CD4-positive, alpha-beta T cell treated with Interleukin-21 for 1 hour (primary cell): Measurements from ENCODE around the gene SUSD2.
"Not testable (repeated sequence)": the region's sequence is repeated elsewhere in the genome, so short reads cannot be mapped to it uniquely, and the experiment has no call there.

Experiments
- DNase-seq: peaks from one replicate; pipeline ENCODE4 v3.0.0-alpha.2; 2020

The SUSD2 gene

DNA sequence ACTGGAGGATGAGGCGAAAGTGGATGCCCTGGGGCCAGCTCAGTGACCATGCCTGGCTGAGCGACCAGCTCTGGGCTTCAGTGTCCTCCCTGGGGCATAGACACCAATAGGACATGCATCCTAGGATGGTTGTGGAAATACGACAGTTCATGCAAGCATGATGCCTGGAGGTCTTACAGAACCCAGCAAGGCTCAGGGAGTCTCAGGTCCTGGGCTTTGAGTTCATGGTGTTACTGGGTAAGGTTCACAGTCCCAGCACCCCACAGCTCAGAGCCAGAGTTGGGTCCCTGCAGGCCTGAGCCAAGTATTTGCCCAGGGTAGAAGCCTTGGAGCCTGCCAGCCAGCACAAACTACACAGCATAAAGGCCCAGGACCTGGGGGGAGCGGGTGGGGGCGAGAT lies 4.2 kb upstream of the SUSD2 start:
- DNase-seq = no peak

DNA sequence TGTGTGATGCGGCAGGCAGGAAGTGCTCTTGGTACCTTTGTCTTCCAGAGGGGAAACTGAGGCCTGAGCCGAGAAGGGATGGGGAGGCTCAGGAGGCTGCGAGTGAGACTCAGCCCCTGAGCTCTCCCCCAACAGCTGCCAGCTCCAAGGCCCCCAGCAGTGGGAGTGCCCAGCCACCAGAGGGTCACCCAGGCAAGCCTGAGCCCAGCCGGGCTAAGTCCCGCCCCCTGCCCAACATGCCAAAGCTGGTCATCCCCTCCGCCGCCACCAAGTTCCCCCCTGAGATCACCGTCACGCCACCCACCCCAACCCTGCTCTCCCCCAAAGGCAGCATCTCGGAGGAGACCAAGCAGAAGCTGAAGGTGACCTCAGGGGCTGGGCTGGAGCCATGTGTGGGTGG lies 3.8 kb upstream of the SUSD2 start:
- no peak for DNase-seq

DNA sequence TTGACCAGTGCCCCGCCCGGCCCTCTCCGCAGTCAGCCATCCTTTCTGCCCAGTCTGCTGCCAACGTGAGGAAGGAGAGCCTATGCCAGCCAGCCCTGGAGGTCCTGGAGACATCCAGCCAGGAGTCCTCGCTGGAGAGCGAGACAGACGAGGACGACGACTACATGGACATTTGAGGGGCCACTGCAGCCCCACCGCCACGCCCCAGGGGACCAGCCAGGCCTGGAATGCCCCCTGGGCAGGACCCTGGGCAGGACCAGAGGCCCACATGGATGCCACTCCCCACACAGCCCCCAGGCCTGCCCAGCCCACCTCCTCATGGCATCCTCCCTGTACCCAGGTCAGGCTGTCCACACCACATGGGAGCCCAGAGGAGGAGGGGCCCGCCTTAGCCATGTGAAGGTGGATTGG lies 3.3 kb upstream of the SUSD2 start:
- DNase-seq = no peak

DNA sequence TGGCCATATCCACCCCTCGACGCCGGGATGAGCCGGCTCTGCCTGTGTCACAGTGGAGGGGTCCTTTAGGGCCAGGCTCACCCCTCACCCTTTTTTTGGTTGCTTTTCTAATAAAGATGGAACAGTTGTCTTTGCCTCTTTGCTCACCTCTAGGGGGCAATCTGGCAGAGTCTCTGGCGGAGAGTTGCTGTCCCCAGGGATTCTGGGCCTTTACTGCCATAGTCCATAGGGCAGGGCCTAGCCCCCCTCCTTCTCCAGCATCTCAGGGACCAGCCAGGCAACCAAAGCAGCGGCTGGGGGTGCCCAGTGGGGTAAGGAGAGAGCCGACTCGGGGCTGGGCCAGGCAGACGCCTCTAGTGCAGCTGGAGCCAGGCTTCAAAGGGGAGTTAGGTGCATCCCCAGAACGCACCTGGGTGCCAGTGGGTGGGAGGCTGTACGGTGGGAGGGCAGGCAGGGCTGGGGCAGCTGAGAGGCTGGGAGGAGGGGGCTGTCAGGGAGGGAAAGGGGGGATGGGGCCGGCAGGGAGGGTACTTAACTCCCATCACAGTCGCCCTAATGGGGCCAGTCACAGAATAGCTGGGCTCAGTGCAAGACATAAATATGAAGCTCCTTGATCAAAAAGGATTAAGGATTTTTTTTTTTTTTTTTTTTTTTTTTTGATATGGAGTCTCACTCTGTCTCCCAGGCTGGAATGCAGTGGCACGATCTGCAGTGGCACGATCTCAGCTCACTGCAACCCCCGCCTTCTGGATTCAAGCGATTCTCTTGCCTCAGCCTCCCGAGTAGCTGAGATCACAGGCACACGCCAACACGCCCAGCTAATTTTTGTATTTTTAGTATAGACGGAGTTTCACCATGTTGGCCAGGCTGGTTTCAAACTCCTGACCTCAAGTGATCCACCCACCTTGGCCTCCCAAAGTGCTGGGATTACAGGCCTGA lies 2.5 kb upstream of the SUSD2 start:
- no peak for DNase-seq

DNA sequence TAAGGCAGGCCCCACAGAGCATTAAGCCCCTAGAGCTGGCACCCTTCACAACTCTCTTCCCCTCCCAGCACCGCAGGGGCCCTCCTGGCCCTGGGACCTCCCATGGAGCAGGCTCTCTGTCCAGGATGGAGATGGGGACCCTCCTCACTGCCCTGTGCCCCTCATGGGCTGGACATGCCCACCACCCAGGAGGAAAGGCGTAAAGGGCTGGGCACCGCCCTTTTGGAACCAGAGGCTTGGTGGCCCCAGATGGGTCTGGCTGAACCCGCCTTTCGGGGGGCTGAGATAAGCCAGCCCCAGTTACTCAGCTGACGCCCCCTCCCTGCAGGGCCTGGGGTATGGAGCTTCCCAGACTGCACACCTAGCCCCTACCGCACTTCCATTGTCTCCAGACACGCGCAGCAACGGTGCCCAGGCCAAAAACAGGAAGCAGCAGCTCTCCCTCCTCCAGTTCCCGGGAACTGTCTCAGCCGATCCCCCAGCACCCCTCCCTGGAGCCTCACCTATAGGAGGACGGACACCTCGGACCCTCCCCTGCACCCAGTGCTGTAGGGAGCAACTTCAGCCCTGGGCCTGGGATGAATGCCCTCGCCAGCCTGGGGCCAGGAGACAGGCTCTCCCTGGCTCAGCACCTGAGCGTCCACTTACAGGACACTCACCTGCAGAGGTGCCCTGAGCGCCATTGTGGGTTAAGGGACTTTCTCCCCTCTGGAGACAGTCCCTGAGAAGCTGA lies 1.6 kb upstream of the SUSD2 start:
- DNase-seq = no peak

DNA sequence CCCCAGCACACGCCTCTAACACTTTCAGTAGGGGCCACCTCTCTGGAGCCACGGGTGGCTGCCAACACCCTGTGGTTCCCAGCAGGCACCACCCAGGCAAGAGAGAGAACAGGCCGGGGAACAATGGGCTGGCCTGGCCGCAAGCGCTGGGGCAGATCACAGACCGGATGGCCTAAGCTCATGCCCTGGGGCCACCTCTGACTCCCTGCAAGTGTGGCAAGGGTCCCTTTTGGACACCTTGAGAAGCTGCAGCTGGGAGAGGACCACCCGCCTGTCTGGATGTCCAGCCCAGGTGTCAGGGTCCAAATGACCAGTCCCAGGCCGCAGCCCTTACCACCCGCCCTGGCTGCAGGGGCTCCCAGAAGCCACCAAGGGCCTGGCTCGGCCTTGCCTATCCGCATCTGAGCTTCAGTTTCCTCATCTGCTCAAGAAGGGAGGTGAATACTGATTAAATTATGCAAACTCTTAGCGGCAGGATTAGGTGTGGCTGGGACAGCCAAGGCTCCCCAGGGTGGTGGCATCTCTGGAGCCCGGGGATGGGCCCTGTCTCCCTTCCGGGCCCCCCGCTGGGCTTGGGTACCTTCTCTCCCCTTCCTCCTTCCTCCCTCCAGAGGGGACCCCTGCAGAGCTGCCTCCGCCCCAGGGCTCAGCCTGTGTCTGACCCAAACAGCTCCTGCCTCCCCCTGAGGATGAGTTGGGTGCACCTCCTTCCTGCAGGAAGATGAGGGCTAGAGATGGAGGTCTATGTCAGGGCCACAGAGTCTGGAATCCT lies 785 bp upstream of the SUSD2 start:
- no peak for DNase-seq

DNA sequence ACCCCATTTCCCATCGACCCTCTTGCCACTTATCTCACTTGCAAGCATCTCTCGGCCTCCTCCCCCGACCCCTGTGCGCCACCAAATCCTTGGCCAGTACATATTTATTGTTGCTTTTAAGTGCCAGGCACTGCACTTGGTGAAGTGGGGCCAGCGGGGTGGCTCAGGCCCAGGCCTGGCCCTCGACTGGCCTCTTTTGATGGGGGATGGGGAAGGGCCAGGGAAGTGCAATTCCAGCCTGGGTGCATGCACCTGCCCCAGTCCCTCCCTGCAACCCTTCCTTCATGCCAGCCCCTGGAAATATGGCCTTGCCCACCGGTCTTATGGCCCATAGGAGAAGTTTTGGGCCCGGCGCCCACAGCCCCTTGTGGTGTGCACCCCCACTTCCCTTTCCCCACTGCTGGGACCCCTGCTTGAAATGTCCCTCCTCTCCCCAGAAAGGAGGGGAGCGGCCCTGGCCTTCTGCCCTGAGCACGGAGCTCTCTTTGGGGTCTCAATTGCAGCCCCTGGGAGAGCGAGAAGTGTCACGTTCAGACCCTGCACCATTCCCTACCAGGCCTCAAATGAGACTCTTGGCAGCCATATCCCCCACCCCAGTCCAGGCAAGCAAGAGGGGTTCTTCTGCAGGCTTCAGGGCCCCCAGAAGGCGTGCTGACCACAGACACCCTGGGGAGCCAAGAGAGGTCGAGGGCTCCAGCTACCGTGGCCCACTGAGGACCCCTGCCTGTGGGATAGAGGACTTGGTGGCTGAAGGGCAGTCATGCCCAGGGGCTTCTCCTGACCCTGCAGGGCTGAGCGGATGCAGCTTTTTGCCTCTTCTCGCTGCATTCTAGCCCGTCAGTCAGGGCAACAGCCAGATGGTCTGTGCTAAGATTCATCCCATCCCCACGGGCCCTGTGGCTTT lies 961 bp downstream of the SUSD2 start:
- DNase-seq = no peak

DNA sequence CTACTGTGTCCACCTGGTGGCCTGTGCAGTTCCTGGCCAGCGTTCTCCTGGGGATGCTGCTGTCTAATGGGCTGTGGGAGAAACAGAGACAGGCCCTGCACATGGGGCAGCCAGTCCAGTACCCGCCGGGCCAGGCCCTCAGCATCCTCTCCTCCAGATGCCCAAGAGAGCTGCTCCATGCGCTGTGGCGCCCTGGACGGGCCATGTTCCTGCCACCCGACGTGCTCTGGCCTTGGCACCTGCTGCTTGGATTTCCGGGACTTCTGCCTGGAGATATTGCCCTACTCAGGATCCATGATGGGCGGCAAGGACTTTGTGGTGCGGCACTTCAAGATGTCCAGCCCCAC lies 1.6 kb downstream of the SUSD2 start:
- not testable (repeated sequence) for DNase-seq

DNA sequence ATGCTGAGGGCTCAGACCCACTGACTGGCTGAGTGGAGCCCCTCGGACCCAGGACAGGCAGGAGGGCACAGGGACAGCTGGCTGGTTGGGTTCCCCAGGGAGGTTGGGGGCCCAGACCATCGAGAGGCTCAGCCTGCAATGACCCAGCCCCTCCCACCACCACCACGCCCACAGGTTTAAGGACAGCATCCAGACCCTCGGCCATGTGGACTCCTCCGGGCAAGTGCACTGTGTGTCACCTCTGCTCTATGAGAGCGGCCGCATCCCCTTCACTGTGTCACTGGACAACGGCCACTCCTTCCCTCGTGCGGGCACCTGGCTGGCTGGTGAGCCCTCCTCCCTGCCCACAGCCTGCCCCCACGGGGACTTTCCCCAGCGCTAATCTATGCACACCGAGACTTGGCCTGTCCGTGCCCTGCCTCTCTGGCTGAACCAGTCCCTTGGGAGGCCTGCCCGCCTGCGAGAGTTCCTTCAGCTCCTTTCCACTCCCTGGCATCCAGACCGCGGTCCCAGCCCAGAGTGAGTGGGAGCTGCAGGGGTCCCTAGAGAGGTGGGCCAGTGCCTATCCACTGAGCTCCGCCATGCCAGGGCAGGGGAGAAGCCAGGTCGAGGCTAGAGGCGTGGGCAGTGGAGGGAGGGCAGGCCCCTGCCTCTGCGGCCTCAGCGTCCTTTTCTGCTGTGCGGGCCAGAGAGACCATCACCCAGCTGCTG lies 2.2 kb downstream of the SUSD2 start:
- DNase-seq = no peak

DNA sequence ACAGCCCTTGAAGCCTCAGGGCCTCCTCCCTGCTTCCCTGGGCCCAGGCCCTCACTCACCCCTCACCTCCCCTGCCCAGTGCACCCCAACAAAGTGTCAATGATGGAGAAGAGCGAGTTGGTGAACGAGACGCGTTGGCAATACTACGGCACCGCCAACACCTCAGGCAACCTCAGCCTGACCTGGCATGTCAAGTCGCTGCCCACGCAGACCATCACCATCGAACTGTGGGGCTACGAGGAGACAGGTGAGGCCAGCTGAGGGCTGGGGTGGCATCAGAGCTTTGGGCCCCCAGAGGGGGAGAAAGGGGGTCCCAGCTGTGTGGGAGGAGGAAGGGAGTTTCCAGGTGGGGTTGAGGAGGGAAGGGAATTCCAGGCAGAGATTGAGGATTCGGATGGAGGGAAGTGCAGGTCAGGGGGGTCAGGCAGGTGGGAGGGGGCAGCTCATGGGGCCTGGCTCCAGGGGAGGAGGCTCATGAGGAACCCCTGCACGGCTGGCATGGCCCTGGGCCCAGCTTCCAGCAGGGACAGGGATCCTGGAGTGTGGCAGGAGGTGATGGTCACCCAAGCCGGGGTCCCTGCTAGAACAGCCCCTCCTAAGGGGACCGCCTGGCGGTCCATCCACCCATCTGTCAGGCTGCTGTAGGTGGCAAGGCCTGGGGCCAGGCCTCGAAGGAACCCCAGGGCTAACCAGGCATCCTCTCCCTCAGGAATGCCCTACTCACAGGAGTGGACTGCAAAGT lies 2.9 kb downstream of the SUSD2 start:
- no peak for DNase-seq

DNA sequence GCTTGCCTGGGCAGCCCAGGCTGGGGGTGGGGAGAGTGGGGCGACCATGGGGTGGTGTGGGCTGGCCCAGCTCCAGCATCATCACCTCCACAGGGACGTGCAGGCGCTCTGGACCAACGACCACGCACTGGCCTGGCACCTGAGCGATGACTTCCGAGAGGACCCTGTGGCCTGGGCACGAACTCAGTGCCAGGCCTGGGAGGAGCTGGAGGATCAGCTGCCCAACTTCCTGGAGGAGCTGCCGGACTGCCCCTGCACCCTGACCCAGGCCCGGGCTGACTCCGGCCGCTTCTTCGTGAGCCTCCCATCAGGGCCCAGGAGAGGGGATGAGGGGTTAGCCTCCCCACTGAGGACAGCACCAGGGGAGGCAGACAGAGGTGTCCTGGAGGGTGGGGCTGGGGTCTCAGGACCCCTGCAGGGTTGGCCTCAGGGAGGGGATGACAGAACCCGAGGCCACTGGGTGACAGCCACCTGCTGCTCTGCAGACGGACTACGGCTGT lies 3.8 kb downstream of the SUSD2 start:
- no peak for DNase-seq

DNA sequence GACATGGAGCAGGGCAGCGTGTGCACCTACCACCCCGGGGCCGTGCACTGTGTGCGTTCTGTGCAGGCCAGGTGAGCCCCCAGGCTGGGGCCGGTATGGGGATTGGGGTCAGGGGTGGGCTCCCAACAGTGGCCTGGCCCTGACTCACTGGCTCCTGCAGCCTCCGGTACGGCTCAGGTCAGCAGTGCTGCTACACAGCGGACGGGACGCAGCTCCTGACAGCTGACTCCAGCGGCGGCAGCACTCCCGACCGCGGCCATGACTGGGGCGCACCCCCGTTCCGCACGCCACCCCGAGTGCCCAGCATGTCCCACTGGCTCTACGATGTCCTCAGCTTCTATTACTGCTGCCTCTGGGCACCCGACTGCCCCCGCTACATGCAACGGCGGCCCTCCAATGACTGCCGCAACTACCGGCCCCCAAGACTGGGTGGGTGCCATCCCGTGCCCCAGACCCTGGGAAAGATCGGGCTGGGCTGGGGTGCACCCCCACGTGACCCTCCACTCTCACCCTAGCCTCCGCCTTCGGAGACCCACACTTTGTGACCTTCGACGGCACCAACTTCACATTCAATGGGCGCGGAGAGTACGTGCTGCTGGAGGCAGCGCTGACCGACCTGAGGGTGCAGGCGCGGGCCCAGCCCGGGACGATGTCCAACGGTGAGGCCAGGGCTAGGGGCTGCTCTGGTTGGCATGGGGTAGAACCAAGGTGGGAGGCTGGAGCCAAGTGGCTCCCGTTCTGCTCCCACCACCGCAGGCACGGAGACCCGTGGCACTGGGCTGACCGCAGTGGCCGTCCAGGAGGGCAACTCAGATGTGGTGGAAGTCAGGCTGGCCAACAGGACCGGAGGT lies 4.4 kb downstream of the SUSD2 start:
- DNase-seq = no peak

DNA sequence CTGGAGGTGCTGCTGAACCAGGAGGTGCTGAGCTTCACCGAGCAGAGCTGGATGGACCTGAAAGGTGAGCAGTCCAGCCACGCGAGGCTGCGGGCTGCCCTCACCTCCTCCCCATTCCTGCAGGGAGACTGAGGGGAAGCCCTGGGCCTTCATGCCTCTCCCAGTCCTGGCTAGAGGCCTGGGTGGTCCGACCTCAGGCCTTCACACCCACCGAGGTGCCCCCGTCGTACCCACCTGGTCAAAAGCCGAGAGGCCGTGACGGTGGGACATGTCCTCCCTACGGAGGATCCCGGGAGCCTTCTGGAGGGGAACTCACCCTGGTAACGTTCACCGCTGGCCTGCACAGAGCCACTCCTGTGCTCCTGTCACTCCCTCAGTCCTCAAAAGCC lies 5.1 kb downstream of the SUSD2 start:
- DNase-seq = no peak

DNA sequence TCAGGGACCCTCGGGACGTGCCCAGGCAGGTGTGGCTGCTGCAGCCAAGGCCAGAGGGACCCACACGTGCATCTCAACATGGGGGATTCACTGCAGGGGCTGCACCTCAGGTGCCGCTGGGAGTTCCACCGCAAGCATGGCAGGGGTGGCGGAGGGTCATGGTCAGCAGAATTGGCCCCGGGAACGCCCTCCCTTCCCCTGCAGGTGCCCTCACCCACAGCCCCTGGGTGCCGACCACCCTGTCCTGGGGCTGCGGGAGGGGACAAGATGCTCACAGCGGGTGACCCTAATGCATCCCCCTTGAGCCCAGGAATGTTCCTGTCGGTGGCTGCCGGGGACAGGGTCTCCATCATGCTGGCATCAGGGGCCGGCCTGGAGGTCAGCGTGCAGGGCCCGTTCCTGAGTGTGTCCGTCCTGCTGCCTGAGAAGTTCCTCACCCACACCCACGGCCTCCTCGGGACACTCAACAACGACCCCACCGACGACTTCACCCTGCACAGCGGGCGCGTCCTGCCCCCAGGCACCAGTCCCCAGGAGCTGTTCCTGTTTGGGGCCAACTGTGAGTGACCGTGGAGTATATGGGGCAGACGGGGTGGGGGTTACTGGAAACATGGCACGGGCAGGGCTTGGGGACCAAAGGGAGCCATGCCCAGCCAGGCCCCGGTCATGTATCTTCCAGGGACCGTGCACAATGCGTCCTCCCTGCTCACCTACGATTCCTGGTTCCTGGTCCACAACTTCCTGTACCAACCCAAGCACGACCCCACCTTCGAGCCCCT lies 5.8 kb downstream of the SUSD2 start:
- DNase-seq = no peak

DNA sequence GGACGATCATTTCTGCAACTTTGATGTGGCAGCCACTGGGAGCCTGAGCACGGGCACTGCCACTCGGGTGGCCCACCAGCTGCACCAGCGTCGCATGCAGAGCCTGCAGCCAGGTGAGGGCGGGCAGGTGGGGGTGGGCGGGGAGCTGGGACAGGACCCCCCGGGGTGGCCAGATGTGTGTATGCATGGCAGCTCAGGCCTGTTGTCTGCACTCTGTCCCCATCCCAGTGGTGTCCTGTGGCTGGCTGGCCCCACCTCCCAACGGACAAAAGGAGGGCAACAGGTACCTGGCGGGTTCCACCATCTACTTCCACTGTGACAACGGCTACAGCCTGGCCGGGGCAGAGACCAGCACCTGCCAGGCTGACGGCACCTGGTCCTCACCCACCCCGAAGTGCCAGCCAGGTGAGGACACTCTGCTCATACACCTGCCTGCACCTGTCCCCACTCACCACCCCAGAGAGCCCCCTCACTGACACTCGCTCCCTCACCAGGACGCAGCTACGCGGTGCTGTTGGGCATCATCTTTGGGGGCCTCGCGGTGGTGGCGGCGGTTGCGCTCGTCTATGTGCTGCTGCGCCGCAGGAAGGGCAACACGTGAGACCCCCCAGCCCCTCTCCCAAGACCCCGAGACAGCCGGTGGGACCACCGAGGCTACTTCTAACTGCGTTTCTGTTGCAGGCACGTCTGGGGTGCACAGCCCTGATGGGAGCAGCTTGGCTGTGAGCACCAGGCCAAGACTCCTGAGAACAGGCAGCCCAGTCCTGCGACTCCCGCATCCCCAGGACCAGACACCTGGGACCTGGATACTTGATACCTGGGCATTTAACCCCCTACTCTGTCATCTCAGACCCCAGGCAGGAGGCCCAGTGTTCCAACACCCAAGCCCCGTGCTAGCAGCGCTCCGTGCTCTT lies 6.7 kb downstream of the SUSD2 start:
- DNase-seq = no peak

DNA sequence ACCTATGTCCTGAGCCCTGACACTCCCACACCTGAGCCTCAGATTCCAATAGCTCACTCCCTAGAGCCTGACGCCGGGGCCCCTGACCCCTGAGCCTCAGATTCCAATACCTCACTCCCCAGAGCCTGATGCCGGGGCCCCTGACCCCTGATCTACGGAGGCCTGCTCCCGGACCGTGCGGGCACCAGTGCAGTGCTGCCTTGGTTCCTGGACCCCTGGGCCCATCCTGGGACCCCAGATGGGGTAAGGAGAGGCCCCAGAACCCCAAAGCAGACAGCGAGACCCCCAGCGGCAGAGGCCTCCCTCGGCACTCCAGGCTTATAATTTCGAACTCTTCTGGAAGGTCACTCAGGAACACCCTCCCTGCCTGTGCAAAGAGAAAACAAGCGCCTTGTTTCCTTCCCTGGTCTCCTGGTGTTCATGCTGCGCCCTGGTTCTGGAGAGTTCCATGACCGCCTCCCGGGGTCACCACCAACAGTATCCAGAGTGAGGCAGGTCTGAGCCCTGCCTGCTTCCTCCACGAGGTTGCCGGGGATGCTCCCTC lies 7.5 kb downstream of the SUSD2 start:
- DNase-seq = no peak
